ENCODE results near the gene SP110. TPM values are rescaled to one million over a fixed set of nuclear protein-coding genes. Genes with fewer than 3 reads are reported as not detected.
A peak's percentile ranks its signal among the peaks of the same experiment; 100 is the strongest.

Gene SP110
- total RNA-seq, 1 donor from 2014 or later, result 46.9 TPM

DNA sequence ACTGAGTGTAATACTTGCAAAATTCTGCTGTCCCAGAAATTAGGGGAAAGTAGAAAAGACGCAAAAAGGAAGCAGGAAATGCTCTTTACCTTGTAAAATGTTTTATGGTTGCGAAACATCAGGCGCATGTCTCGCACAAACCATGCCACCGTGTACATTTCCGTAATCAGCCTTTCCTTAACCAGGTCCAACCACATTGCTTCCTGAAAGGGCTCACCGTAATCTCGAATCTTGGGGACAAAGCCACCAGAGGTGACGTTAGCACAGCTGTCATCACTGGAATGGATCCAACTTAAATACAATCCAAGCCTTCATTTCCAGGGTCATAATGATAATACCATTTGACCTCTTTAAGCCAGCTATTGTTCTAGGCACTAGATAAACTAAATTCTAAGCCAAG, 49.3 kb downstream of the SP110 start:
- ATAC-seq (peak; percentile 51), DNase-seq (no peak)
- TF ChIP-seq, protein P1, sequence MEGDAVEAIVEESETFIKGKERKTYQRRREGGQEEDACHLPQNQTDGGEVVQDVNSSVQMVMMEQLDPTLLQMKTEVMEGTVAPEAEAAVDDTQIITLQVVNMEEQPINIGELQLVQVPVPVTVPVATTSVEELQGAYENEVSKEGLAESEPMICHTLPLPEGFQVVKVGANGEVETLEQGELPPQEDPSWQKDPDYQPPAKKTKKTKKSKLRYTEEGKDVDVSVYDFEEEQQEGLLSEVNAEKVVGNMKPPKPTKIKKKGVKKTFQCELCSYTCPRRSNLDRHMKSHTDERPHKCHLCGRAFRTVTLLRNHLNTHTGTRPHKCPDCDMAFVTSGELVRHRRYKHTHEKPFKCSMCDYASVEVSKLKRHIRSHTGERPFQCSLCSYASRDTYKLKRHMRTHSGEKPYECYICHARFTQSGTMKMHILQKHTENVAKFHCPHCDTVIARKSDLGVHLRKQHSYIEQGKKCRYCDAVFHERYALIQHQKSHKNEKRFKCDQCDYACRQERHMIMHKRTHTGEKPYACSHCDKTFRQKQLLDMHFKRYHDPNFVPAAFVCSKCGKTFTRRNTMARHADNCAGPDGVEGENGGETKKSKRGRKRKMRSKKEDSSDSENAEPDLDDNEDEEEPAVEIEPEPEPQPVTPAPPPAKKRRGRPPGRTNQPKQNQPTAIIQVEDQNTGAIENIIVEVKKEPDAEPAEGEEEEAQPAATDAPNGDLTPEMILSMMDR (IDR thresholded peaks at IDR 0.05), result no peak
- Histone ChIP-seq H3K36me3 (peaks cover 45% of the 10 kb centered on the region), H3K4me3 (no peak overlapping the region), H3K27ac (no peak overlapping the region), H3K9me3 (no peaks in the 10 kb centered on the region), H3K27me3 (no peaks in the 10 kb centered on the region), H3K4me1 (no peaks in the 10 kb centered on the region)
- intact Hi-C loops (cut with DNase I), result no loop called here

DNA sequence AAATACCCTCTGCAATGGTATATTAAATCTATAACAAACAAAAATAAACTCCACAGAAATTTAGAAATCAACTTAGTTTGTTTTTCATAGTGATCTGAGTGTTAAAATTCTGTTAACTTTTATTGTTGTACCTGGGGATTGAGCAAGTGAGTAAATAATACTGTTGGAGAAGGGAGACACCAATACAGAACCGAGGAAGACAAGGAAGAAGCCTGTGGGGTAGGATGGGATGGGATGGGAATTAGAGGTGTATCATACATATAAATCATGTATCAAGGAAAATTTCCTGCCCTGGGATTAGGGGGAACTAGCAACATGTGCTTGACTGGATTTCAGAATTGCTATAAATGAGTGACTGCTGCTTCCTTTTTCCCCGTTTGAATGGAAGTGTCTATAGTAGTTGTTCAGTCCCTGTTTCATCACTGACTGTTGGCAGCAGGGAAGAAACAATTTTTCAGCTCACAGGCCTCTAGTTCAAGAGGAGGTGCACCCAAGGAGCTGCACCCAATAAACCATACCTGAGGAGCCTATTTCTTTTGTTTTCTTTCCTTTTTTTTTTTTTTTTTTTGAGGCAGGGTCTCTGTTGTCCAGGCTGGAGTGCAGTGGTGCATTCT, 53.1 kb downstream of the SP110 start:
- H3K27me3 ChIP-seq, result no peaks in the 10 kb centered on the region
- intact Hi-C loops (cut with DNase I), result loop anchor here (10.0 kb wide), 1 partner anchor 162 kb away; no protein-coding TSS in a partner anchor
- H3K27ac ChIP-seq, result no peak overlapping the region
- H3K9me3 ChIP-seq, result no peaks in the 10 kb centered on the region
- ATAC-seq, result no peak
- no peak overlapping the region for H3K4me3 ChIP-seq
- no peak for DNase-seq
- TF ChIP-seq, protein P1 (IDR thresholded peaks at IDR 0.05), result no peak
- H3K36me3 ChIP-seq, result peaks cover 19% of the 10 kb centered on the region
- H3K4me1 ChIP-seq, result no peaks in the 10 kb centered on the region

DNA sequence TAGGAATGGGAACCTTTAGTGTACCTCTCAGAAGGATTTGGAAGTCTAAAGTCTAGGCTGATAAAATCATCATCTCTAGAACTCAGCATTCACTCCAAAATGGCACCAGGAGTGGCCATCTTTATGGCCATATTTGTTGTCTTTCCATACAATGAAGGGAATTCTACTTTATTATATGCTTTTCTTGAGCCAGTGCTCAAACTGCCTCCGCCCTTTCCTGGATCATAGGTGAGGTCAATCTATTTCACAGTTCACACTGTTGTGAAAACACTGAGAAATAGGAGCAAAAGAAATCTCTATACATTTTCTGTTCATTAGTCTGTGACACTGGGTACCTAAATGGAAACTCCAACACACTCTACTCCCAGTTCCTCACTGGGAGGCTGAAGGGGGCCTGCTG, 55.6 kb downstream of the SP110 start:
- Histone ChIP-seq H3K27me3 (no peaks in the 10 kb centered on the region), H3K4me3 (no peak overlapping the region), H3K27ac (no peak overlapping the region), H3K36me3 (peaks cover 15% of the 10 kb centered on the region), H3K9me3 (no peaks in the 10 kb centered on the region), H3K4me1 (no peaks in the 10 kb centered on the region)
- intact Hi-C loops (cut with DNase I), result loop anchor here (10.0 kb wide), 1 partner anchor 159 kb away; no protein-coding TSS in a partner anchor
- TF ChIP-seq, protein P1 (IDR thresholded peaks at IDR 0.05), result no peak
- DNase-seq (no peak), ATAC-seq (no peak)

DNA sequence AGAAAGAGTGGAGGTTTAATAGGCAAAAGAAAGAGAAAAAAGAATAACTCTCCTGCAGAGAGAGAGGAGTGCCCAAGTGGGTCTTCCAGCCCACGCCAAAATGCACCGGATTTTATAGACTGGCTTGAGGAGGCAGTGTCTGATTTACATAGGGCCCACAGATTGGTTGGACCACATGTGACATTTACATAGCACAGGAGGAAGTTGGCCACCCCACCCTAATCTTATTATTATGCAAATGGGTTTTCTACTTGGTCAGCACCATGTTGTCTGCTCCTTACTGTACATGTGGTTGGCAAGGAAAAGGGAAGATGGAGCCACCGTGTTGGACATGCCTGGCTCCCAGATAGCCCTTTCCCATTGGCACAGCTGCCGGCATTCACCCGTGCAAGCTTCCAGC, 56.8 kb downstream of the SP110 start:
- DNase-seq (no peak), ATAC-seq (no peak)
- Histone ChIP-seq H3K9me3 (no peaks in the 10 kb centered on the region), H3K27ac (no peak overlapping the region), H3K27me3 (no peaks in the 10 kb centered on the region), H3K4me1 (no peaks in the 10 kb centered on the region), H3K36me3 (peaks cover 12% of the 10 kb centered on the region), H3K4me3 (no peak overlapping the region)
- TF ChIP-seq, protein P1 (IDR thresholded peaks at IDR 0.05), result no peak
- intact Hi-C loops (cut with DNase I), result loop anchor here (10.0 kb wide), 1 partner anchor 158 kb away; no protein-coding TSS in a partner anchor

DNA sequence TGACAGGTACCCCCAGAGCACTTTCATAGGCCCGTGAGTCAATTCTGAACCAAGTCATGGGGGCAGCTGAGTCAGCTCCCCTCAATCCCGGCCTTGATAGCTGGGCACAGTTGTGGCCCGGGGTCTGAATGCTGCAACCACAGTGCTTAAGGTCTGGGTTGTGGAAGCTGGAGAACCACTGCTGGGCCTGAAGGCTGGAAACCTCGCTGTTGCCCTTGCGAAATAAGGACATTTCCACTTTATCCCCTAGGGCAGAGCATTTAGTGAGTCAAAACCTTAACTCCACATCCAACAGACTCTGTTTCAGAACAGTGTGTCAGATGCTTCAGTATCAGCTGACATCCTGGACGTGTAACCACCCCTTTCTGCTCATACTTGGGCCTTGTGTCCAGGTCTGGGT, 58.6 kb downstream of the SP110 start:
- no peak for ATAC-seq

More for the DNA sequence above, 58.6 kb downstream of the SP110 start:
- no peak overlapping the region for H3K27ac ChIP-seq
- no peaks in the 10 kb centered on the region for H3K9me3 ChIP-seq
- no peaks in the 10 kb centered on the region for H3K36me3 ChIP-seq
- H3K4me3 ChIP-seq, result no peak overlapping the region
- no peaks in the 10 kb centered on the region for H3K4me1 ChIP-seq
- intact Hi-C loops (cut with DNase I), result loop anchor here (10.0 kb wide), 1 partner anchor 156 kb away; no protein-coding TSS in a partner anchor
- TF ChIP-seq, protein P1 (IDR thresholded peaks at IDR 0.05), result no peak
- no peak for DNase-seq
- no peaks in the 10 kb centered on the region for H3K27me3 ChIP-seq

All from upper lobe of right lung (tissue), 1 donor.